Right renal cortex interstitium (tissue), 3 donors: ENCODE data around the gene NOL4L. TPM values are rescaled to one million over a fixed set of nuclear protein-coding genes. Genes with fewer than 3 reads are reported as not detected.

Source experiments
- DNase-seq, 3 donors: peaks; one replicate each; pipeline ENCODE4 v3.0.0-alpha.2; 2013; ENCODE audit warnings: low read depth in 3 of 3, low spot score in 2 of 3
- polyA plus RNA-seq, 3 donors: library from polyadenylated mRNA; unstranded; fragments of 120-200 nt; gene quantifications; one replicate each; pipeline ENCODE4 v1.2.1, GENCODE V29; 2013; ENCODE audit not compliant: insufficient read length in 3 of 3

Gene NOL4L
- polyA plus RNA-seq, 3 donors = 42.5 to 47.7 (median 43.3) TPM

DNA sequence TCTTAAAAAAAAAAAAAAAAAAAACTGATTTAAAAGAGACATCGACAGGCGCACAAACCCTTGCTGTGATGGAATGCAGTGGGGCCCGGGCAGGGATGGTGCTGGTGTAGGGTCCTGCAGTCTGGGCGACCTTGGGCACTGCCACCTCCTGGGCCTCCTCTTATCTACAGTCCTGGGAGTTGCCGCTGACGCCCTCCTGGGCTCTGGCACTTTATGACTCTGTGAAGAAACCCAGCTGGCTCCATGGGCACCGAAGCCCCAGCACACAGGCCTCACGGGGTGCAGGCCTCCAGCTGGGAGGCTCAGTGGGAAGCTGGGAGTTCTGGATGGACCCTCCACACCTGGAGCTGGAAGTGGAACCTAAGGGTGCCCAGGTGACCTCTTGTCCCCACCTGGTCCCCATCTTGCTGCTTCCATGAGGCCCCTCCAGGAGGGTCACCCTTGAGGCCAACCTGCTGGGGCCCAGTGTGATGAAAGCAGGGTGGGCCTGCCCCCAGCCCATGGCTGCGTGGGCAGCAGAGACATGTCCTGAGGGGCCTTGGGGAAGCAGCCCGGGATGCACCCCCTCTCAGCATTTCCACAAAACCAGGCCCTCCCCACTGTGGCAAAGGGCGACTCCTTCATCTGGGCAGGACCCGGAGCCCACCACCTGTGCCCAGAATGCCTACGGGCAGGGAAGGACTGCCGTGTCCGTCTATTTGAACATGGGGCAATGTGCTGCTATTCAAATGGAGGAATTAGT lies 122.1 kb downstream of the NOL4L start:
- no peak for DNase-seq

DNA sequence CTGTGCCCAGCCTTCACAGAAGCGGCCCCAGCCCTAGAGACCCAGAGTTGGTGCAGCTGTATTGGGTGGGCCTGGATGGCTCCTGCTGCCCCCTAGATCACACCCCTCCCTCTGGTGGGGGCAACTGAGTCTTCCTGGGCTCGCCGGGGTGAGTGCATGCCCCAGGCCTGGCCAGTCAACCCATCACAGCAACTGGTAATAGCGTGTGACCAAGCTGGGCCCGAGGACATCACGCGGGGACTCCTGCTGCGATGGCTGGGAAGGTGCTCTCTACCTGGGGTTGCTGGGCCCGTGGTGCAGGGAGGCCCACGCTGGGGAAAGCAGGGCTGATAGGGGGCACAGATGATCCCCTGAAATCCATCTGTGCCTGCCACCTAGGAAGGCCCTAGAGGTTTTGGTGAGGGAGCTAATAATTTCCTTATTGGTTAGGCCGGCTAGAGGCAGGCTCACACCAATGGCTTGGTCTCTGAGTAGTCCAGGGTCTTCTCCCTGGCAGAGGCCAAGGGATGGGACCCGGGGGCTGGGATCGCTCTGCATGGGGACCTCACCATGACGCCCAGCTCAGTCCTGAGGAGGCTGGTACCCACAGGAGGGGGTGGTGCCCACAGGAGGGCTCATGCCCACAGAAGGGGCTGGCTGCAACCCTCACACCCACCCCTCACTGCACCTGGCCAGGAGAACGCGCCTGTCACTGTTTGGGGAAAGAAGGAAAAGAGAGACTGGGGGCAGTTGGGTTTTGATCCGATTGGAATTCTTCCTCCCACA lies 123.1 kb downstream of the NOL4L start:
- no peak for DNase-seq

DNA sequence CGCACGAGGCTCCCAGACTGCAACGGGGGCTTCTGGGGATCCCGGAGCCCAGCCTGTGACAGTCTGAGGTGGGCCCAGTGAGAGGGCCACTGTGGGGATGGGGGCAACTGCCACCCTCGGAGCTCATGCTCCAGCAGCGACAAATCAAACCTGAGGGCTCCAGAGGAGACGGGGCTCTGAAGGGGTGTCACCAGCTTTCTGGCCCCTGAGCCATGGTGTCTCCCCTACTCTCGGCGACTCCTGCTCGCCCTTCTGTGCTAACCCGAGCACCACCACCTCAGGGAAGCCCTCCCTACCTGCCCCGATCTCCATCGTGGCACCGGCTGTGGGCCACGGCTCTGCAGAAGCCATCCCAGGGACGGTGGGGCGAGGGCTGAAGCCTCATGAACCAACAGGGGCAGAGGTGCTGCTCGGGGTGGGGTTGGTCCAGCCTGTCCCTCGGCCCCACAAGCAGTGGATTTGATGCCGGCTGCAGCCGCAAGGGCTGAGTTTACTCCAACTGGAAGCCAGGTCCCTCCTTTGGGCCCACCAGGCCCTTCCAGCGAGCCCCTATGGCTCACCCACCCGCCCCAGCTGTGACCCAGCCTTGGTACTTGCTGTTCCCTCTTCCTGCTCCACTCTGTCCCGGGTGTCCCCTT lies 124.3 kb downstream of the NOL4L start:
- DNase-seq = no peak

DNA sequence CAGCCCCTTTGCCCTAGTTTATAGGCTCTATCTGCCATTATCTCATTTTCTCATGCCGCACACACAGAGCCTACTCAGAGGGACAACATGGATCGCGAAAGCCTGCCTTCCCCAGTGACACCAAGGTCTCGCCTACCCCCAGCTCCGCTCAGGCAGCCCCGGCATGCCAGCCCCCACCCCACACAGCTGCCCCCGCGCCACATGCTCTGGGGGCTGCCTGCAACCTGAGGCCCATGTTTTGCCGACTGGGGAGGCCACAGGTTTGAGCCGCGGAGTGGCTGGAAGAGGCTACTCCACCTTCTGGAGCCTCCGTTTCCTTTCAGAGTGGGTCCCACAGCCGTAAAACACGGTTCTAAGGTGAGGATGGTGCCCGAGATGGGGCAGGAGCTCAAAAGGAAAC lies 124.9 kb downstream of the NOL4L start:
- no peak for DNase-seq

DNA sequence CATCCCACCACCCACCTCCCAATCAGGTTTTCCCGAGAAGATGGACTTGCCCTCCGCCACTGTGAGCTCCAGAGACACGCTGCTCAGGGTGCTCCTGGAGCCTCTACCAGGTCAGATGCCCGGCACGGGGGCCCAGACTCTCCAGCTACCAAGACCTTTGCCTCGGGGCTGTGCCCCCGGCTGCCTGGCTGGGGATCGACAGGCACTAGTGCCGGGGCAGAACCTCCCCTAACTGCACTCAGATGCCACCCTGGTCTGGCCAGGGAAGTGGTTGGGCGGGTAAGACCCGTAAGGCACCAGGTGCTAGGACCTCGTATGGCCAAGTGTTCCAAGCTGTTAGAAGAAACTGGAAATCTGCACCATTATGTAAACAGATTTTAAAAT lies 126.3 kb downstream of the NOL4L start:
- no peak for DNase-seq

DNA sequence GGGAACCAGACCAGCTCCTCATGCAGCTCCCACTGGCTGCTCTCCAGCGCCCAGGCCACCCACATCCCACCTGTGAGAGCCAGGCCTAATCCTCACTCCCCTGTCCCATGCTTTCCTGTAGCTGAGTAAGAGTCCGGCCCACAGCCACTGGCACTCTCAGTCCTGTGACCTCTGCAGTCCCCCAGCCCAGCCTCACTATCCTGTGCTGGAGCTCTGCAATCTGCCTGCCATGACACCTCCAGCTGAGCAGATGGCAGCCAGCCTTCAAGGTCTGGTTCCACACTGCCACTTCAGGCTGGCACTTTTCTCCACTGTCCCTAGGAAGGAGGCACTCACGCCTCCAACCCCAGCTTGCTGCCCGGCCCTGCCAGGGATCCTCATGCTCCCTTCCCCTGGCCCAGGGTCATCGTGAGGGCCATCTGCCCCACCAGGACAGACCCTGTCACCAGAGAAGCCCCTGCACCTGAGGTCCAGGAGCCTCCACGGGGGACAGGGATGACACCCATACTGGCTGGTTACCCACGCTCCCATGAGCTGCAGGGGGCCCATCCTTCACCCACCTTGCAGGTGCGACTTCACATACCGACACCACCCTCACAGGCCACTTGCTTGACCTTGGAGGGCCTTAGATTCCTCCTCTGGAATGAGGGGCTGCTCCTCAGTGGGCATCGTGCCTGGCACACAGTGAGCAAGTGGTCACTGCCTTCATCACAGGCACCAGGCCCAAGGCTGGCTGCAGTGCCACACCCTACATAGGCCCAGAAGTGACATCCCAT lies 126.9 kb downstream of the NOL4L start:
- no peak for DNase-seq

DNA sequence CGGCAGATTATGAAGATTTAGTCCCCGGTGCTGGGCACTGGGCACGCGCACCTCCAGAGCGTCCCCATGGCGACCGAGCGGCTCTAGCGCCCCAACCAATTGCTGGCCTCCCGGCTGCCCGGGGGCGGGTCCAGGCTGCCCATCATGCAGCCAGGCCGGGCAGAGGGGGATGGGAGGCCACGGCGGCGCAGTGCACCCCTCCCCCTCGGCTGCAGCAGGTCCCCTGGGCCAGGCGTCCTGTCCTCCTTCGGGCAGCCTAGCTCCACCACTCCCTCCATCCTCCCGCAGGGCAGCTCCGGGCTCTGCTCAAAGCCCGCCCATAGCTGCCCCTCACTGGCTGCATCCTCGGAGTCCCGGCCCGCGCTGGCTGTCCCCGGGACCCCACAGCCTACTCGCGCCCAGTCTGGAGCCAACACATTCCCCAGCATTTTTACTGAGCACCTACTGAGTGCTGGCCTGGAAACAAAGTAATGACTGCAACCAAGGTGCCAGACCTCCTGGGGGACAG lies 127.6 kb downstream of the NOL4L start:
- peak in 2 of 3 donors; percentile 79 for DNase-seq

DNA sequence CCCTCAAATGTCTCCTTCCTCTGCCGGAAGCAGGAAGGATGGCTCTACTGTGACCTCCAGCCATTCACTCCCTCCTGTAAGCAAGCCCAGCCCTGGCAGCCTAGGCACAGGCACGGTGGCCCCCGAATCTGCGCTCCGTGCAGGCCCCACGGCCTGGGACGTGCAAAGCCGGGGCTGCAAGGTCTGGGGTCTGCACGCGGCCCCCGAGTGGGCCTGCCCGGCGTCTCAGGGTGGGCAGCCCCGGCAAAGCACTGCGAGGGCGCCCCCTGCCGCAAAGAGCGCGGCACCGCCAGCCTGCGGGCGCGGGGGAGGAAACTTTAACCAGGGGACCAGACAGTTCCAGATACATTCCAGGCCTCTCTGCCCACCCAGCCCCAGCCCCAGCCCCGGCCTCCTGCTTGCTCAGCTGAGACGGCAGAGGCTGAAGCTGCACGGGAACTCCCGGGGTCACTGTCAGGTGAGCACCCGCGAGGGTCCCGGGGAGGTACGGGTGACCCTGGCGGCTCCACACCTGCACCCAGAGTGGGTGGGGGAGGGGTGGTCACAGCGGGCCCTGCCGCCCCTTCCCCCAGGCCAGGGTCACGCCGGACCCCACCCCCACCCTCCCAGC lies 128.2 kb downstream of the NOL4L start:
- DNase-seq = peak; percentile 66 to 78 (median 75)

DNA sequence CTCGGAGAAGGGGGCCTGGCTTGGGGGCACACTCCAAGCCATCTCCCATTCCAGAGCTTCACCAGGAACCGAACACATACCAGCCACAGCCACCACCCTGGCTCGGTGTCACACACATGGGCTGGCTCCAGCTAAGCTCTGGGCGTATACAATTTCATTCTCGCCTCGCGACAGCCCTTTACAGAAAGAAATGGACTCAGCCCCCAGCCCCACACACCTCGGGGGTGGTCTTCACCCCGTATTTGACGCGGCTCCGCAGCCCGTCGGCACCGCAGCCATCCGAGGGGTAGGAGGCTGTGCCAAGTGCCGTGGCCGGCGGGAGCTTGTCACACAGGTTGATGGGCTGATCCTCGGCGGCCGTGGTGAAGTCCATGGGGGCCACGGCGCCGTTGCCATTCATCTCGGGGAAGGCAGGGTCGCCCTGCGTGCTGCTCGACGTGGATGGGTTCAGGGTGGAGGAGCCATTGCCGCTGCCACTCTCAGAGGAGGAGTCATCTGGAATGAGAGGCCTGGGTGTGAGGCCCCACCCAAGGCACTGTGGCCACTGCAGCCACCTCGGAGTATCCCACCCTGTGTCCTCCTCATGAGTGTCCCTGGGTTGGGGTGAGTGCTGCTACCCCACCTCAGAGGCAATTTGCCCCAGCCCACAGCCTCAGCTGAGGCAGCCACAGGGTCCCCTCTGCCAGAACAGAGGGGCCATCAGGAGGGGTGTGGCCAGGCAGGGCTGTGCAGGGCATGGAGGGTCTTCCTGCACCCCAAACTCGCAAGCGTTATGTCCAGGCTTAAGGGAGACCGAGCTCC lies 129.0 kb downstream of the NOL4L start:
- DNase-seq = no peak

DNA sequence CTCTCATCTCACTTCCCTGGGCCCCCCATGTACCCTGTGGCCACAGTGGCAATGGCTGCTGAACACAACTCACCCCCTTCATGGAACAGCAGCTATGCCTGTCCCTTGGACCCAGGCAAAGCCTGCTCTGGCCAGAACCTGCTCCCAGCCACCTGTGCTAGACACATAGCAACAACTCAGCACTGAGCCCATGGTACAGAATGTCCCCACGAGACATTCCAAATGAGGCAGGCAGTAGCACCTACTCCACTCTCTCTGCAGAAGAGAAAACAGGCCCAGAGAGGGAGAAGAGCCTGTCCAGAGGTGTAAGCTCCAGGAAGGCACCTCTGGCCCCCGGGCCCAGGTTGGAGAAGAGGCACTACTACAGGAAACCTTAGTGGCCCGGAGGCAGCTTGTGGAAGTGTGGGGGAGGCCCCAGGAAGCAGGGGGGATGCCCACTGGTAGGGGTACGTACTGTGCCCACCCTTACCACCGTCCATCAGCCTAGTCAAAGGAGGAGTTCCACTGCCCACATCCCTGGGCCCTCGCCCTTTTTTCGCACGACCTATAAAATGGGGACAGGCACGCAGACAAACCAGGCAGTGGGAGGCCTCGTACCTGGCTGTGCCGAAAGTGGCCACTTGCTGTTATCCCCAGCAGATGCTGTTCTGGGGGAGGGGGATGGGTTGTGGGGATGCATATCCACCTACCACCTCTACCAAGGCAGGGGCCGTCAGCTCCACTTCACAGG lies 129.8 kb downstream of the NOL4L start:
- DNase-seq = no peak

DNA sequence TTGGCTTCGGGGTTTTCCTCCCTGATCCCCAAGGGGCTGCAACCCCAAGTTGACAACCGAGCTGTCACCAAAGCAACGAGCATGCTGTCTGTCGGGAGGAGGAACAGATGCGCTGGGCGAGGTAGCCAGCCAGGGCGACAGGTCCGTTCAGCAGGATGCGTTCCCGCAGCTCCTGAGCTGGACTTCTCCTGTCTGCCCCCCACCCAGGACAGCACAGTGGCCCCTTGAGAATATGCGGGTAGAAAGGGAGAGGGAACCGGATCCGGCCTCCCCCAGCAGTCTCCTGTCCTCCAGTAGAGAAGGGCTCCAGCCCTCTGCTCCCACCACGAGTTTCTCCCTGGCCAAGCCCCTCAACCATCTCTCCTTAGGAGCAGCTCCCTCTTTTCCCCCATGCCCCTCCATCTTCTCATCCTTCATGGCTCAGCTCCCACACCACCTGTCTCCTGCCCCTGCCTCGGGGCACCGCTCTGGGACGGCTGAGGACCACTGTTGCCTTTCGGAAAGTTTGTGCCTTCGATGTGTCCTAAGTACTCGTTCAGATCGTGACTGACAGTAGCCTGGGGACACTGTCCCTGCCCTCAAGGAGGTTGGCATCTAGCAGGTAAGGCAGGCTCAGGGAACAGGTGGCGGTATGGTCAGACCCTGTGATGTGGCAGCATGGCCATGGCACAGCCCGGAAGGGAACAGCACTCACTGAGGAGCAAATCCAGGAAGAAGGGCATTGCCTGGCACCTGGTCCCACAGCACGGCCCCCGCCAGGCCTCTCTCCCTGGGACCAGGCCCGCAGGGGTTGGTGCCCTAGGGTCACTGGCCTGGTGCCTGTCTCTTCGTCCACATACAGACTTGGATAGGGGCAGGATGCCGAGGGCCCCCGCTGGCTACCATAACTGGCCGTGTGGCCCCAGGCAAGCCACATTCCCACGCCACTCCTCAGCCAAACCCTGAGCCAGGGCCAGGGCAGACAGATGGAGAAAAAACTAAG lies 130.7 kb downstream of the NOL4L start:
- no peak for DNase-seq

DNA sequence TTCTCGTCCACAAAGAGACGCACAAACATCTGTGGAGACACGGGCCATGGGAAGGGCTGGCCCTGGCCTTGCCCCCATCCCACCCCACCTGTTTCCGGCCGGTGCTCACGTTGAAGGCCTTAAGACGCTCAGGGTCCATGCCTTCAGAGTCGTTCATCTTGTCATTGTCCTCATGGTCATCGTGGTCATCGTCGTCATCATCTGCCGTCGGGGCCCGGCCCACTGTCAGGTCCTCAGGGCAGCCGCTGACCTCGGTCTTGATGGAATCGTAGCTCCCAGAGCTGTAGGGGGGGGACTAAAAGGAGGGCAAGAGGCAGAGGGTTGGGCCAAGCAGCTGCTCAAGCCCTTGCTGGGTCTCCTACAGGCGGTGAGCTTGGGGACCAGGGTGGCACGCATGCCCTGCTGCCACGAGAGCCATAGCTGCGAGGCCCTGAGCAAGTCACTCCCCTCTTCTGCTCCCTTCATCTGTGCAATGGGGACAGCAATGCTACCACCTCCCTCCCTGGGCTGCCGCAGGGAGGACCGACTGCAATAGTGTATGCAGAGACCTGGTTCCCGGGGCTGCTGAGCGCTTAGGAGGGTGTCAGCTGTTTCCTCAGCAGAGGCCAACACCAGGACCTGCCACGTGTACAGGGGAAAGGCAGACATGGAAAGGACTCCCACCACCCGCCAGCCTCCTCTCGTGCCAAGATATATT lies 131.5 kb downstream of the NOL4L start:
- DNase-seq = no peak

DNA sequence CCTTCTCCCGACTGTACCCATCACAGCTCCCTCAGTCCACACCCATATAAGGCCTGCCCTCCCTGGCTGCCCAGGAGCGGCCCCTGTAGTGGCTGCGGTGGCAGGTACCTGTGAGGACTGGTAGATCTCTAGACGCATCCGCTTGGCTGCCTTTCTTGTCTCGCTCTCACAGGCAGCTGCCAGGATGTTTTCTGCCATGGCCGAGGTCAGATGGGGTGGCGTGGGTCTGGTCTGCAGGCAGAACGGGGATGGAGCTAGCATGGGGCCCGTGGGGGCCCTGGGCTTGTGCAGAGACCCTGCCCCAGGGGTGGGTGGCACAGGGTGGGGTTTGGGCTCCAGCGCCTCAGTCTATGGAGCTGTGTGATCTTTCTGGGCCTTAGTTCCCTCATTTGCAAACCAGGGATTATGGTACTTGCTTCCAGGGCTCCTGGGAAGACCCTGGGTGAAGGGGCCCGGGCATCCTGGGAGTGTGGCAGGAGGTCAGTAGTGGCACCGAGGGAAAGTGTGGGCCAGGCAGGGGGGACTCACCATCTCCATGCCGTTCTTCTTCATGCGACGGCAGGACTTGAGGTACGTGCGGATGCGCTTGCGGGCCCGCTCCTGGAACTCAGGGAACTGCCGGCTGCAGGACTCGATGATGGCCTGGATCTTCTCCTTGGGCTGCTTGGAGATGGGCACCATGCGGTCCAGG lies 132.2 kb downstream of the NOL4L start:
- no peak for DNase-seq

DNA sequence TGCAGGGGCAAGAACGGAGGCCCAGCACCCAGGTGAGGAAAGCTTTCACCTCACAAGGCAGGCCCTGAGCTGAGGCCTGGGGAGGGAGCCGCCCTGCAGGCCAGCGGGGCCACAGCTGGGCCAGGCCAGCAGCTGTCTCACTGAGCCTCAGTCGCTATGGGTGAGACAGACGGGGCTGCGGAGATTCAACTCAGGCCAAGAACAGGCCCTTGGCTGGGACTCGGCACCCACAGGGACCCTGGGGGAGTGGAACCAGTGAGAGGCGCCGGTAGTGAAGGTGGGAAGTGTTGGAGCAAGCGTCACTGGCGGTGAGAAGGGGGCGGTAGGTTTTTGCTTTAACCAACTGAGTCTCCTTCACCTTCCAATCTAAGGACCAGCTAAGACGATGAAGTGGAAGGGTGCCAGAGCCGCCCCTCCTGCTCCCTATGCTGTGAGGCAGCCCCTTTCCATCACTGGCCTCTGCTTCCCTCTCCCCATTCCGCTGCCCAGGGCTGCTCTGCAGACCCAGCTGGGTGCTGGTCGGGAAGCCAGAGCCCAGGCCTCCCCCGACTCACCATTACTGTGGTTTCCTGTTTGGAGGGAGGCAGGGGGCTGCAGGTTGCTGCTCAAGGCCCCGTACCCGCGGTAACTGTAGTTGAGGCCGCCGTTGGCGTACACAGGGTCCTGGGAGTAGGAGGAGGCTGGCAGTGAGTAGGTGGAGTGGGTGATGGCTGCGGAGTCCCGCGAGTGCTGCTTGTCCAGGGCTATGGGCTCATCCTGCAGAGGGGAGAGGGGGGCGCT lies 133.3 kb downstream of the NOL4L start:
- DNase-seq = no peak

DNA sequence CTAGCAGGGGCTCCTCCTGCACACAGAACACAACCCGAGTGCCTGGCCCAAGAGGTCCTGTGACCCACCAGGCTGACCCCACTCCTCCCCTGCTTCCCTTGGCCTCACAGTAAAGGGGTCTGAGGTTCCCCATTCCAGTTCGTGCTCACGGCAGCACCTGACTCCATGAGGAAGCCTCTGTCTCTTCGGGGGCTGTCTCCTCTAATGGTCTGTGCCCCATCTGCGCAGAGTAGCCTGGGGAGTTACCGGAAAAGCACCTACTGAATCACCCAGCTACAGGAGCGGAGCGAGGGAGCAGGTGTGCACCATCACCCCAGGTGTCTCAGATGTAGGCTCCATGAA lies 133.8 kb downstream of the NOL4L start:
- no peak for DNase-seq
